Progenitor cell of endocrine pancreas (in vitro differentiated cells): ENCODE results near the gene CTNNBIP1. TPM values are rescaled to one million over a fixed set of nuclear protein-coding genes. Genes with fewer than 3 reads are reported as not detected.

Experiments
- DNase-seq: peaks from one replicate; pipeline ENCODE4 v3.0.0; 2021; ENCODE audit warnings: low spot score; ENCODE audit not compliant: unreplicated experiment
- H3K27ac Mint-ChIP-seq: 2 replicates; pipeline ENCODE4 v1.8.0; 2021; ENCODE audit warnings: mild to moderate bottlenecking, moderate library complexity, mixed read lengths
- H3K27me3 Mint-ChIP-seq: 2 replicates; pipeline ENCODE4 v1.8.0; 2021; ENCODE audit warnings: mixed read lengths
- H3K36me3 Mint-ChIP-seq: 2 replicates; pipeline ENCODE4 v1.8.0; 2022; ENCODE audit warnings: mixed read lengths; ENCODE audit not compliant: insufficient read depth
- H3K4me1 Mint-ChIP-seq: 2 replicates; pipeline ENCODE4 v1.8.0; 2021; ENCODE audit warnings: low read depth, mixed read lengths
- H3K4me3 Mint-ChIP-seq: 2 replicates; pipeline ENCODE4 v1.8.0; 2021; ENCODE audit warnings: low read depth, mild to moderate bottlenecking, moderate library complexity, mixed read lengths
- H3K9me3 Mint-ChIP-seq: 2 replicates; pipeline ENCODE4 v1.8.0; 2021; ENCODE audit warnings: low read depth, mixed read lengths
- total RNA-seq: library from RNA; stranded (reverse); gene quantifications from 2 replicates; pipeline ENCODE4 v1.2.1, GENCODE V29; 2021
- TF ChIP-seq, protein P1 (sequence below): fragments of 200-600 bp; sonication (generic); IDR thresholded peaks from one replicate; pipeline ENCODE4 v1.5.0; 2021; ENCODE audit warnings: antibody characterized with exemption, mild to moderate bottlenecking; ENCODE audit not compliant: unreplicated experiment

CTNNBIP1 gene
- total RNA-seq, 1 donor from 2014 or later = 79.9 TPM

DNA sequence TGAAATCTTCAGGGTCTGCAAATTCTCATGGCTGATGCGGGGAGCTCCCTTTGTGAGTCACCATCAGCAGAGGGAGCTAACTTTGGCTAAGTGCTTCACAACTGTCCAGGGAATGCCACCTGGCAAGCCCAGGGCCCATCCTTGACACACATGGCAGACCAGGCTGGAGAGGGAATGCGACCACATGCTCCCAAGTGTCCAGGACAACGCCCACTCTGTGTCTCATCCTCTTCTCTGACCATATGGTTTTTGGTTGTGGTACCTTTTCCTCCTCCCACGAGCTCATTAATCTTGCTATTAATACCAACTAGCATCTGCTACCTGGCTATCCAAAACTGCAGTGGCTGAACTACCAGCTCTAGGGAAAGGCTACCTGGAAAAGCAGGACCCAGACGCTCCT, 49.2 kb downstream of the CTNNBIP1 start:
- Mint-ChIP-seq H3K36me3 (peaks cover 10% of the 10 kb centered on the region), H3K9me3 (no peaks in the 10 kb centered on the region), H3K4me3 (no peak overlapping the region), H3K27ac (no peak overlapping the region), H3K4me1 (no peaks in the 10 kb centered on the region), H3K27me3 (no peaks in the 10 kb centered on the region)
- DNase-seq = no peak
- TF ChIP-seq, protein P1, sequence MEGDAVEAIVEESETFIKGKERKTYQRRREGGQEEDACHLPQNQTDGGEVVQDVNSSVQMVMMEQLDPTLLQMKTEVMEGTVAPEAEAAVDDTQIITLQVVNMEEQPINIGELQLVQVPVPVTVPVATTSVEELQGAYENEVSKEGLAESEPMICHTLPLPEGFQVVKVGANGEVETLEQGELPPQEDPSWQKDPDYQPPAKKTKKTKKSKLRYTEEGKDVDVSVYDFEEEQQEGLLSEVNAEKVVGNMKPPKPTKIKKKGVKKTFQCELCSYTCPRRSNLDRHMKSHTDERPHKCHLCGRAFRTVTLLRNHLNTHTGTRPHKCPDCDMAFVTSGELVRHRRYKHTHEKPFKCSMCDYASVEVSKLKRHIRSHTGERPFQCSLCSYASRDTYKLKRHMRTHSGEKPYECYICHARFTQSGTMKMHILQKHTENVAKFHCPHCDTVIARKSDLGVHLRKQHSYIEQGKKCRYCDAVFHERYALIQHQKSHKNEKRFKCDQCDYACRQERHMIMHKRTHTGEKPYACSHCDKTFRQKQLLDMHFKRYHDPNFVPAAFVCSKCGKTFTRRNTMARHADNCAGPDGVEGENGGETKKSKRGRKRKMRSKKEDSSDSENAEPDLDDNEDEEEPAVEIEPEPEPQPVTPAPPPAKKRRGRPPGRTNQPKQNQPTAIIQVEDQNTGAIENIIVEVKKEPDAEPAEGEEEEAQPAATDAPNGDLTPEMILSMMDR = no peak

DNA sequence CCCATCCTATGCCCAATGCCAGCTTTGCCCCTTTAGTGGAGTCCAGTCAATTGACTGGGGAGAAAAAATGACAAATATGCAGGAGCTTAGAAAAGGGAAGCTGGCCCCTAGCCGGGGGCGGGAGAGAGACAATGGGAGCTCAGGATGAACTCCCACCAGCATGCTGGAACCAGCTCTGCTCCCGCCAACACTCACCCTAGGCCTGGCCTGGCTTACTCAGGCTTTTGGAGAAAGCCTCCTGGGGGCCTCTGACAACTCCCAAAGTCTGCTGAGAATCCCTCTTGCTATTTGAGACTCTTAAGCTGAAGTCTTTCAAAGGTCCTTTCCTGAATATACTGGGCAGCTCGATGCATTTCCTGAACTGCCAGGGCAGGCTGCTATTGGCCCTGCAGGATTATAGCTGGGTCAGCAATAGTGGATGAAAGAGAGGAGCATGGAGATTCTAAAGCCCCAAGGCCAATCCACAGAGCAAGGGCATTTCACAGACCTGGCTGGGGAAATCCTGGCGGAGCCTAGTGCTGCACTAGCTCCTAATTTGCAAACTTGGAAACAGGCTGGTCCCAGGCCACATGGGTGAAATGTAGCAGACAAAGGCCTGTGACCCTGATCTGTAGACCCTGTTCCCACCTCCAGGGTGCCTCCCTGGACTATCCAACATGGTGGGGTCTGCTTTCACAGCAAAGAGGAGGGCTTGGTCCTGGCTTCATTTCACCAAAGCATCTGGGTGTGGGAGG, 50.6 kb downstream of the CTNNBIP1 start:
- DNase-seq = no peak
- Mint-ChIP-seq H3K4me1 (no peaks in the 10 kb centered on the region), H3K27me3 (no peaks in the 10 kb centered on the region), H3K36me3 (peaks cover 11% of the 10 kb centered on the region), H3K9me3 (no peaks in the 10 kb centered on the region), H3K27ac (no peak overlapping the region), H3K4me3 (no peak overlapping the region)
- TF ChIP-seq, protein P1 = no peak

DNA sequence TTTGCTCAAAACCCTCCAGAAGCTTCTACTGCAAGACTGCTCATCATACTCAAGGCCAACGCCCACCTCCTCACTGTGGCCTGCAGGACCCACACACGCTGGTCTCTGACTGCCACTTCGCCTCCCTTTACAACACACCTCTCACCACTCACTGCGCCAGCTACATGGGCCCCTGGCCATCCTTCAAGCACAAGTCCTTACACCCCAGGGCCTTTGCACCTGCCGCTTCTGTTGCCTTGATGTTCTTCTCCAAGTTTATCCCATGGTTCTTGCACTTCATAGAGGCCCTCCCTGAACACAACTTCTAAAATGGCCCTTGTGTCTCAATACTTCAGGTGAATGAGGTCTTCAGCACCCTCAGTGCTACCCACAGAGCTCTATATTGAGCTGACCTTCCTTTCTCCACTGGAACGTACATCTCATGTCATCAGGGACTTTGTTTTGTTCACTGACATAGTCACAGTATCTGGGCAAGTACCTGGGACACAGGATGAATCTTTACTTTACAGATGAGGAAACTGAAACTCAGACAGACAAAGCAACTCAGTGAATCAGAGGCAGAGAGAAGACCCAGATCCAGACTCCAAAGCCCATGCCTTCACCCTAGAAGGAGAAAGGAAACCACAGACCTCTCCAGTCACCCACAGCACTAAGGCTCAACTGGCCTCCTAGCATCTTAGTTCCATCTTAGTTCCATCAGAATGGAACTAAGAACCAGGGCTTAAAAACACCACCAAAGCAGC, 51.6 kb downstream of the CTNNBIP1 start:
- Mint-ChIP-seq H3K9me3 (peaks cover 2% of the 10 kb centered on the region), H3K27ac (no peak overlapping the region), H3K27me3 (no peaks in the 10 kb centered on the region), H3K4me3 (no peak overlapping the region), H3K4me1 (no peaks in the 10 kb centered on the region), H3K36me3 (peaks cover 18% of the 10 kb centered on the region)
- TF ChIP-seq, protein P1 = no peak
- DNase-seq = no peak

DNA sequence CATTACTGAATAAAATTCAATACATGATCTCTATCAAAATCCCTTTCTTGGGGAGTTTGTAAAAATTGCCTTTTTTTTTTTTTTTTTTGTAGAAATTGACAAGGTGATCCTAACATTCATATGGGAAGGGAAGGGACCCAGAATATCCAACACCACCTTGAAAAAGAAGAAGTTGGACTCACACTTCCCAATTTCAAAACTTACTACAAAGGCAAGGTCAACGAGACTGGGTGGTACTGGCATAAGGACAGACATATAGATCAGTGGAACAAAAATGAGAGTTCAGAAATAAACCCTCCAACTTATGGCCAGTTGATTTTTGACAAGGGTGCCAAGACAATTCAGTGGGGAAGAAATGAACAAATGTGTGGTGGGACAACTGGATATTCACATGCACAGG, 54.9 kb downstream of the CTNNBIP1 start:
- Mint-ChIP-seq H3K36me3 (peaks cover 21% of the 10 kb centered on the region), H3K4me1 (no peaks in the 10 kb centered on the region), H3K27ac (no peak overlapping the region), H3K27me3 (no peaks in the 10 kb centered on the region), H3K9me3 (peaks cover 2% of the 10 kb centered on the region), H3K4me3 (no peak overlapping the region)
- DNase-seq = no peak
- TF ChIP-seq, protein P1 = no peak

DNA sequence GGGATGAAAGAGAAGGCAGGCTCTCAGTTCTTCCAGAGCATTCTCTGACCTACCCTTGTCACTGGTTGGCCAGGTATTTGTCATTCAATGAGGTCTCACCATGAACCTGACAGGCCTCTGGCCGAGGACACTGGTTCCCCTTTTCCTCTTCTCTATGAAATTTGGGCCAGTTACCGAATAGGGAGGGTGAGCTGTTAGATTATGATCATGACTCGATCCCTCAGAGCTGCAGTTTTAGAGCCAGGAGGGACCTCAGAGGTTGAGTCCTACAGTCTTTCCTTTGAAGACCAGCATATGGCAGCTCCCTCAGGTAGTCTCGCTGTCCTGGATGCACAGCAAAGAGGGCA, 56.8 kb downstream of the CTNNBIP1 start:
- Mint-ChIP-seq H3K4me1 (peaks cover under 1% of the 10 kb centered on the region), H3K36me3 (peaks cover 19% of the 10 kb centered on the region), H3K27me3 (no peaks in the 10 kb centered on the region), H3K9me3 (peaks cover 2% of the 10 kb centered on the region), H3K4me3 (no peak overlapping the region), H3K27ac (no peak overlapping the region)
- no peak for DNase-seq
- TF ChIP-seq, protein P1 = no peak
